ENCODE data around the gene TRIM45.

TRIM45 gene

GRCh38 chr1:117097443-117097842 is 24.1 kb downstream of the TRIM45 start:
- TF ChIP-seq, protein P1, sequence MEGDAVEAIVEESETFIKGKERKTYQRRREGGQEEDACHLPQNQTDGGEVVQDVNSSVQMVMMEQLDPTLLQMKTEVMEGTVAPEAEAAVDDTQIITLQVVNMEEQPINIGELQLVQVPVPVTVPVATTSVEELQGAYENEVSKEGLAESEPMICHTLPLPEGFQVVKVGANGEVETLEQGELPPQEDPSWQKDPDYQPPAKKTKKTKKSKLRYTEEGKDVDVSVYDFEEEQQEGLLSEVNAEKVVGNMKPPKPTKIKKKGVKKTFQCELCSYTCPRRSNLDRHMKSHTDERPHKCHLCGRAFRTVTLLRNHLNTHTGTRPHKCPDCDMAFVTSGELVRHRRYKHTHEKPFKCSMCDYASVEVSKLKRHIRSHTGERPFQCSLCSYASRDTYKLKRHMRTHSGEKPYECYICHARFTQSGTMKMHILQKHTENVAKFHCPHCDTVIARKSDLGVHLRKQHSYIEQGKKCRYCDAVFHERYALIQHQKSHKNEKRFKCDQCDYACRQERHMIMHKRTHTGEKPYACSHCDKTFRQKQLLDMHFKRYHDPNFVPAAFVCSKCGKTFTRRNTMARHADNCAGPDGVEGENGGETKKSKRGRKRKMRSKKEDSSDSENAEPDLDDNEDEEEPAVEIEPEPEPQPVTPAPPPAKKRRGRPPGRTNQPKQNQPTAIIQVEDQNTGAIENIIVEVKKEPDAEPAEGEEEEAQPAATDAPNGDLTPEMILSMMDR (conservative IDR thresholded peaks at IDR 0.05) = no peak
- H3K27ac ChIP-seq = peak overlapping the region; percentile 23; the same call in 1 of the 2 replicates

GRCh38 chr1:117096951-117097408 is 24.6 kb downstream of the TRIM45 start:
- TF ChIP-seq, protein P1 (conservative IDR thresholded peaks at IDR 0.05) = no peak
- H3K27ac ChIP-seq = peak overlapping the region; percentile 23; the same call in 1 of the 2 replicates

DNA sequence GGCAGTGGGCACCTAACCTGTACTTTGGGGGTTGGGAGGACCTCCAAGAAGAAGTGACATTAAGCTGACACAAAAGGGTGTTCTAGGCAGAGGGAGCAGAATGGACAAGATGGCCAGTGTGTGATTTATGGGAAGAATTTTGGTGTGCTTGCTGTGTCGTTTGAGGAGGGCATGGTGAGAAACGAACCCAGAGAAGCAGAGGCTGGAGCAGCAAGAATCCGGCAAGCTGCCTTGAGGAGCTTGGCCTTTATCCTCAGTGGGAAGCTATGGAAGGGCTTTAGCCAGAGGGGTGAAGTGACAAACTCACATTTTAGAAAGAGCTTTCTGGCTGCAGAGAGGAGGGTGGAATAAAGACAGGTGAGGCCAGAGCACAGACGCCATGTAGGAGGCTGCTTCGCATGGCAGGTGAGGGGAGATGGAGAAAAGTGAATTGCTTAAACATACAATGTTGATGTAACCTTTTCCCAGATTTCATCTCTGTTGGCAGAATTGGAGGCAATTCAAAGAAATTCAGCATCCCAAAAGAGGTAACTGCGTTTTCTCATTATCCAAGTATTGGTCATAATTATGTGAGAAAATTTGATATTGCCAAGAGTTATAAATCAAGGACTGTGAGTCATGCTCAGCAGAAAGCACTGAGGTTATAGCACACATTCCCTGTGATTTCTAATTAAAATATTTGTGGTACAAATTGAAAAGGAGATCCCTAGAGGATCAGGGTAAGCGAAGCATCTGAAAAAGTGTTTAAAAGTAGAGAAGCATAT is 26.5 kb downstream of the TRIM45 start:
- TF ChIP-seq, protein P1 (conservative IDR thresholded peaks at IDR 0.05) = no peak
- H3K27ac ChIP-seq = no peak overlapping the region

- H3K27ac ChIP-seq = no peak overlapping the region
- TF ChIP-seq, protein P1 (conservative IDR thresholded peaks at IDR 0.05) = no peak
Observed at GRCh38 chr1:117093870-117094621, 27.5 kb downstream of the TRIM45 start.

- TF ChIP-seq, protein P1 (conservative IDR thresholded peaks at IDR 0.05) = no peak
- H3K27ac ChIP-seq = no peak overlapping the region
Observed at GRCh38 chr1:117093091-117093534, 28.4 kb downstream of the TRIM45 start.

DNA sequence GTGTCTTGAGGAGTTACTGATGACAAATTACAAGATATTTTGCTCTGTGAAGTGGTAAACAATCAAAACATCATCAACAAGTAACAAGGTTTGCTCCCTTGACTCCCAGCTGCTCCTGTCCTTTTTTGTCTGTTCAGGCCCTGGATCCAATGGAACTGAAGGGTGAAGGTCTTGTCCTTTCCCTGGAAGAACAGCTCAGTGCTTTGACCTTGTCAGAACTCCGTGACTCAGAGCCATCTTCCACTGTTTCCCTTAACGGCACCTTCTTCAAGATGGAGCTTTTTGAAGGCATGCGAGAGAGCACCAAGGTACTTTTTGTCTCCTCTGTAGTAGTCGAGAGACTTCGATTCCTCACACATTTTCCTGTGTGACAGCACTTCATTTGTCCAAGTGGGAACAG is 29.0 kb downstream of the TRIM45 start:
- TF ChIP-seq, protein P1 (conservative IDR thresholded peaks at IDR 0.05) = no peak
- no peak overlapping the region for H3K27ac ChIP-seq

DNA sequence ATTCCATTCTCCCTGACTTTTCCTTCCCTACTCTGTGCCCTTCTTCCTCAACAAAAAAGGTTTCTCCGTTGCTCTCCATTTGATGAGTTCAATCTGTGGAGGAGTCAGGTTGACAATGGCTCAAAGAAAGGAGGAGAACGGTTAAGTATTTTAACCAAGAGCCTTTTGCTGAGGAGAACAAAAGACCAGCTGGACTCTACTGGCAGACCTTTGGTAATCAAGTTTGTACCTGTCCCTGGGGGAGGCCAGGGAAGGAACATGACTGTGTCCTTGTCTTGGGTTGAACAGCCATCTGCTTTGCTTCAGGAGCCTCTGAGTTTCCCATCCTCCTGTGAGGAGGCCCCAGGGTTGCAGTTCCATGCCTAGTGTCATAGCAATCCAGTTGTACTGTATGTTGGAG is 31.6 kb downstream of the TRIM45 start:
- TF ChIP-seq, protein P1 (conservative IDR thresholded peaks at IDR 0.05) = no peak
- no peak overlapping the region for H3K27ac ChIP-seq
